Measurements from ENCODE around the gene KLHL20. TPM values are rescaled to one million over a fixed set of nuclear protein-coding genes. Genes with fewer than 3 reads are reported as not detected.
A peak's percentile ranks its signal among the peaks of the same experiment; 100 is the strongest.
"Not testable (repeated sequence)": the region's sequence is repeated elsewhere in the genome, so short reads cannot be mapped to it uniquely, and the experiment has no call there.

Gene KLHL20
- 10 to 100 TPM; 28.3 to 38.3 (median 33.3) TPM for total RNA-seq

GRCh38 chr1:173714759-173715537 is at the start of gene KLHL20:
TSS of gene KLHL20 (plus strand) at chr1:173714981. CDS start at chr1:173716044, 1,063 bp downstream.
- intact Hi-C loops (cut with DNase I), result loop anchor here (5.0 to 10.0 kb wide), 2 partner anchors 230 to 288 kb away; no protein-coding TSS in a partner anchor
- WGBS, result 1% methylated on average over 43 of the region's 43 CpGs

GRCh38 chr1:173666646-173667045 is 48.1 kb upstream of the KLHL20 start:
- no peak for TF ChIP-seq POLR2AphosphoS5 (IDR thresholded peaks at IDR 0.05)
- no peak for TF ChIP-seq EP300 (IDR thresholded peaks at IDR 0.05)
- TF ChIP-seq CTCF (IDR thresholded peaks at IDR 0.05), result no peak
- no peak for TF ChIP-seq POLR2A (IDR thresholded peaks at IDR 0.05; ENCODE audit: low read depth)
- intact Hi-C loops (cut with DNase I), result no loop called here
- Histone ChIP-seq H3K27me3 (peaks cover 0 to 21% (median 0%) of the 10 kb centered on the region in 4 donors), H3K4me3 (no peak overlapping the region), H3K36me3 (no peaks in the 10 kb centered on the region), H3K4me1 (peaks cover 2 to 13% (median 11%) of the 10 kb centered on the region in 4 donors), H3K9me3 (no peaks in the 10 kb centered on the region), H3K27ac (replicated peaks in 1 of 4) (no peak overlapping the region)
- no peak for DNase-seq (ENCODE audit: extremely low spot score)
- 100% methylated on average over 3 of the region's 3 CpGs for WGBS

More at GRCh38 chr1:173714759-173715537, at the start of gene KLHL20:
- peak; percentile 92 for DNase-seq (ENCODE audit: extremely low spot score)
- peak in 2 of 3 experiments; percentile 7 to 21 for TF ChIP-seq CTCF (IDR thresholded peaks at IDR 0.05)
- TF ChIP-seq POLR2A (IDR thresholded peaks at IDR 0.05; ENCODE audit: low read depth), result peak; percentile 24
- TF ChIP-seq EP300 (IDR thresholded peaks at IDR 0.05), result no peak
- peak; percentile 90 to 92 for TF ChIP-seq POLR2AphosphoS5 (IDR thresholded peaks at IDR 0.05)
- Histone ChIP-seq H3K36me3 (peaks cover 0 to 8% (median 0%) of the 10 kb centered on the region in 4 donors), H3K4me1 (peaks cover 14 to 35% (median 26%) of the 10 kb centered on the region in 4 donors), H3K27ac (replicated peaks in 1 of 4) (peak within 1 kb of the TSS; percentile 89 to 94 (median 90)), H3K4me3 (peak within 1 kb of the TSS; percentile 75 to 91 (median 82)), H3K9me3 (no peaks in the 10 kb centered on the region), H3K27me3 (peaks cover 0 to 9% (median under 1%) of the 10 kb centered on the region in 4 donors)

- no peaks in the 10 kb centered on the region for H3K9me3 ChIP-seq
- H3K4me1 ChIP-seq, result peaks cover 2 to 13% (median 11%) of the 10 kb centered on the region in 4 donors
- peaks cover 0 to 21% (median 0%) of the 10 kb centered on the region in 4 donors for H3K27me3 ChIP-seq
- WGBS, result 2% methylated on average over 15 of the region's 33 CpGs
- no peaks in the 10 kb centered on the region for H3K36me3 ChIP-seq
- TF ChIP-seq POLR2AphosphoS5 (IDR thresholded peaks at IDR 0.05) (no peak), POLR2A (IDR thresholded peaks at IDR 0.05; ENCODE audit: low read depth) (no peak), CTCF (IDR thresholded peaks at IDR 0.05) (no peak), EP300 (IDR thresholded peaks at IDR 0.05) (no peak)
- no peak within 1 kb of the TSS for H3K27ac ChIP-seq (replicated peaks in 1 of 4)
- peak within 1 kb of the TSS; percentile 46 to 56 (median 51) for H3K4me3 ChIP-seq
- intact Hi-C loops (cut with DNase I), result no loop called here
- no peak for DNase-seq (ENCODE audit: extremely low spot score)
Measured at GRCh38 chr1:173669491-173669941, 45.3 kb upstream of the KLHL20 start, which contains the start of gene ANKRD45. TSS of gene ANKRD45 (minus strand) at chr1:173669851. CDS start at chr1:173659418, 10,433 bp downstream.

GRCh38 chr1:173674496-173674895 is 40.3 kb upstream of the KLHL20 start:
- H3K36me3 ChIP-seq; intact Hi-C loops (cut with DNase I): not testable (repeated sequence)
- 80% methylated on average over 2 of the region's 2 CpGs for WGBS

GRCh38 chr1:173680152-173680551 is 34.6 kb upstream of the KLHL20 start:
- H3K9me3 ChIP-seq; H3K36me3 ChIP-seq; H3K27ac ChIP-seq (replicated peaks in 1 of 4); H3K4me3 ChIP-seq; DNase-seq (ENCODE audit: extremely low spot score); intact Hi-C loops (cut with DNase I); H3K27me3 ChIP-seq: not testable (repeated sequence)
- H3K4me1 ChIP-seq, result peaks cover 0 to 14% (median 3%) of the 10 kb centered on the region in 4 donors
- 85% methylated on average over 5 of the region's 5 CpGs for whole genome bisulfite sequencing

More at GRCh38 chr1:173674496-173674895, 40.3 kb upstream of the KLHL20 start:
- H3K4me3 ChIP-seq; DNase-seq (ENCODE audit: extremely low spot score); H3K9me3 ChIP-seq; H3K27ac ChIP-seq (replicated peaks in 1 of 4); H3K4me1 ChIP-seq: not testable (repeated sequence)
- peaks cover 0 to 15% (median 0%) of the 10 kb centered on the region in 4 donors for H3K27me3 ChIP-seq

Measured in esophagus muscularis mucosa (tissue), 4 donors.